ENCODE results near the gene APOBEC2.

- no peak for TF ChIP-seq POLR2A (IDR thresholded peaks at IDR 0.05)
- TF ChIP-seq, protein P1, sequence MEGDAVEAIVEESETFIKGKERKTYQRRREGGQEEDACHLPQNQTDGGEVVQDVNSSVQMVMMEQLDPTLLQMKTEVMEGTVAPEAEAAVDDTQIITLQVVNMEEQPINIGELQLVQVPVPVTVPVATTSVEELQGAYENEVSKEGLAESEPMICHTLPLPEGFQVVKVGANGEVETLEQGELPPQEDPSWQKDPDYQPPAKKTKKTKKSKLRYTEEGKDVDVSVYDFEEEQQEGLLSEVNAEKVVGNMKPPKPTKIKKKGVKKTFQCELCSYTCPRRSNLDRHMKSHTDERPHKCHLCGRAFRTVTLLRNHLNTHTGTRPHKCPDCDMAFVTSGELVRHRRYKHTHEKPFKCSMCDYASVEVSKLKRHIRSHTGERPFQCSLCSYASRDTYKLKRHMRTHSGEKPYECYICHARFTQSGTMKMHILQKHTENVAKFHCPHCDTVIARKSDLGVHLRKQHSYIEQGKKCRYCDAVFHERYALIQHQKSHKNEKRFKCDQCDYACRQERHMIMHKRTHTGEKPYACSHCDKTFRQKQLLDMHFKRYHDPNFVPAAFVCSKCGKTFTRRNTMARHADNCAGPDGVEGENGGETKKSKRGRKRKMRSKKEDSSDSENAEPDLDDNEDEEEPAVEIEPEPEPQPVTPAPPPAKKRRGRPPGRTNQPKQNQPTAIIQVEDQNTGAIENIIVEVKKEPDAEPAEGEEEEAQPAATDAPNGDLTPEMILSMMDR (IDR thresholded peaks at IDR 0.05): no peak
- TF ChIP-seq EP300 (IDR thresholded peaks at IDR 0.05): no peak
These were observed 8.3 kb downstream of the APOBEC2 start for GRCh38 chr6:41061196-41061726.
